Calu3 (cell line): ENCODE measurements around the gene UFD1. TPM values are rescaled to one million over a fixed set of nuclear protein-coding genes. Genes with fewer than 3 reads are reported as not detected.

Source experiments
- BruUV-seq: library from RNA; stranded (reverse); fragments of 400-500 nt; replicated peaks from 2 replicates; lab custom pipeline; 2021; lab: Mats Ljungman, UMichigan
- CTCF ChIA-PET: fragments of 300-600 bp; sonication (Branson Sonifier 250); formaldehyde crosslinking; loops from one replicate; lab custom pipeline; 2022; ENCODE audit warnings: antibody characterized with exemption; lab: Charles Lee
- DNase-seq: peaks from one replicate; pipeline ENCODE4 v3.0.0; 2022
- H3K27ac Mint-ChIP-seq: one replicate; pipeline ENCODE4 v1.8.0; 2022; ENCODE audit warnings: mixed read lengths; ENCODE audit not compliant: unreplicated experiment
- H3K27me3 Mint-ChIP-seq: one replicate; pipeline ENCODE4 v1.8.0; 2022; ENCODE audit warnings: mixed read lengths; ENCODE audit not compliant: unreplicated experiment
- H3K36me3 Mint-ChIP-seq: one replicate; pipeline ENCODE4 v1.8.0; 2022; ENCODE audit warnings: mild to moderate bottlenecking, moderate library complexity, mixed read lengths; ENCODE audit not compliant: insufficient read depth, unreplicated experiment
- H3K4me1 Mint-ChIP-seq: one replicate; pipeline ENCODE4 v1.8.0; 2022; ENCODE audit warnings: mild to moderate bottlenecking, low read depth, mixed read lengths; ENCODE audit not compliant: unreplicated experiment
- H3K4me3 Mint-ChIP-seq: one replicate; pipeline ENCODE4 v1.8.0; 2022; ENCODE audit warnings: mild to moderate bottlenecking, low read depth, moderate library complexity, mixed read lengths; ENCODE audit not compliant: unreplicated experiment
- H3K9me3 Mint-ChIP-seq: one replicate; pipeline ENCODE4 v1.8.0; 2022; ENCODE audit warnings: low read depth, mixed read lengths; ENCODE audit not compliant: unreplicated experiment
- CTCF ChIP-seq: fragments of 200-600 bp; IDR thresholded peaks from one replicate; pipeline ENCODE4 v1.8.0; 2022; ENCODE audit warnings: antibody characterized with exemption; ENCODE audit not compliant: unreplicated experiment
- intact Hi-C: fragments of 100-400 bp; cut with micrococcal nuclease; formaldehyde crosslinking; loops from one replicate; pipeline ENCODE4 v1.10.0; 2022; ENCODE audit not compliant: unreplicated experiment
- total RNA-seq: library from RNA; stranded (reverse); gene quantifications from 2 replicates; pipeline ENCODE4 v1.2.3, GENCODE V29; 2022

UFD1 gene
- total RNA-seq, 1 experiment from 2014 or later: 95.7 TPM

GRCh38 chr22:19463491-19464469 lies 15.2 kb downstream of the UFD1 start:
- no peak overlapping the region for H3K4me3 Mint-ChIP-seq
- H3K9me3 Mint-ChIP-seq: no peaks in the 10 kb centered on the region
- no peaks in the 10 kb centered on the region for H3K27me3 Mint-ChIP-seq
- intact Hi-C loops: no loop called here
- CTCF ChIA-PET: no interaction called here
- H3K36me3 Mint-ChIP-seq: peaks cover 41% of the 10 kb centered on the region
- BruUV-seq: no TSS peak
- no peaks in the 10 kb centered on the region for H3K4me1 Mint-ChIP-seq
- no peak for TF ChIP-seq CTCF
- DNase-seq: no peak
- H3K27ac Mint-ChIP-seq: no peak overlapping the region

GRCh38 chr22:19463008-19463407 lies 16.0 kb downstream of the UFD1 start:
- no peaks in the 10 kb centered on the region for H3K27me3 Mint-ChIP-seq
- TSS peak; percentile 2 for BruUV-seq
- H3K36me3 Mint-ChIP-seq: peaks cover 40% of the 10 kb centered on the region
- H3K4me1 Mint-ChIP-seq: no peaks in the 10 kb centered on the region
- no peak overlapping the region for H3K27ac Mint-ChIP-seq
- CTCF ChIA-PET: no interaction called here
- no peak overlapping the region for H3K4me3 Mint-ChIP-seq
- no peak for DNase-seq
- TF ChIP-seq CTCF: no peak
- H3K9me3 Mint-ChIP-seq: no peaks in the 10 kb centered on the region
- intact Hi-C loops: no loop called here

GRCh38 chr22:19461506-19461905 lies 17.5 kb downstream of the UFD1 start:
- no peak for TF ChIP-seq CTCF
- Mint-ChIP-seq H3K36me3 (peaks cover 34% of the 10 kb centered on the region), H3K27me3 (no peaks in the 10 kb centered on the region), H3K27ac (no peak overlapping the region), H3K9me3 (no peaks in the 10 kb centered on the region), H3K4me3 (no peak overlapping the region), H3K4me1 (no peaks in the 10 kb centered on the region)
- CTCF ChIA-PET: interaction anchor here (0.5 to 0.7 kb wide), 2 partner anchors 95 to 286 kb away, joined by 3 to 4 read pairs; no protein-coding TSS in a partner anchor
- no peak for DNase-seq
- intact Hi-C loops: no loop called here
- no TSS peak for BruUV-seq

GRCh38 chr22:19460036-19460435 lies 19.0 kb downstream of the UFD1 start:
- no peaks in the 10 kb centered on the region for H3K27me3 Mint-ChIP-seq
- intact Hi-C loops: no loop called here
- H3K4me1 Mint-ChIP-seq: no peaks in the 10 kb centered on the region
- no peaks in the 10 kb centered on the region for H3K9me3 Mint-ChIP-seq
- no TSS peak for BruUV-seq
- peaks cover 28% of the 10 kb centered on the region for H3K36me3 Mint-ChIP-seq
- CTCF ChIA-PET: no interaction called here
- H3K27ac Mint-ChIP-seq: no peak overlapping the region
- DNase-seq: no peak
- H3K4me3 Mint-ChIP-seq: no peak overlapping the region
- TF ChIP-seq CTCF: no peak
